Sigmoid colon (tissue), 7 donors: ENCODE results near the gene GSG1L. TPM values are rescaled to one million over a fixed set of nuclear protein-coding genes. Genes with fewer than 3 reads are reported as not detected.

Source experiments
- DNase-seq: peaks from one replicate; pipeline ENCODE4 v3.0.0-alpha.2; 2019
- H3K27ac ChIP-seq, 4 donors: fragments of 200-600 bp; sonication (generic); one replicate each; pipeline ENCODE4 v1.5.1; 2016 to 2019; ENCODE audit warnings: mild to moderate bottlenecking in 1 of 4
- H3K27me3 ChIP-seq, 3 donors: fragments of 200-600 bp; sonication (generic); one replicate each; pipeline ENCODE4 v1.5.1; 2019; ENCODE audit warnings: mild to moderate bottlenecking in 1 of 3
- H3K36me3 ChIP-seq, 4 donors: fragments of 200-600 bp; sonication (generic); one replicate each; pipeline ENCODE4 v1.5.1; 2016 to 2019
- H3K4me1 ChIP-seq, 4 donors: fragments of 200-600 bp; sonication (generic); one replicate each; pipeline ENCODE4 v1.5.1; 2017 to 2019
- H3K4me3 ChIP-seq, 4 donors: fragments of 200-600 bp; sonication (generic); one replicate each; pipeline ENCODE4 v1.5.1; 2017 to 2019; ENCODE audit warnings: mild to moderate bottlenecking in 2 of 4, moderate library complexity in 1 of 4
- H3K9me3 ChIP-seq, 4 donors: fragments of 200-600 bp in 3 of 4; sonication (generic) in 3 of 4; one replicate each; pipeline versions ENCODE4 v1.5.1 to v1.6.1; 2013 to 2019
- CTCF ChIP-seq, 4 experiments: fragments of 450-650 bp in 3 of 4; fragments of 200-600 bp in 1 of 4; IDR thresholded peaks; one replicate each; pipeline ENCODE4 v1.5.1; 2016 to 2019; ENCODE audit warnings: antibody characterized with exemption in 4 of 4, mild to moderate bottlenecking in 3 of 4, moderate library complexity in 2 of 4
- EP300 ChIP-seq, 4 donors: sonication (generic); formaldehyde crosslinking; IDR thresholded peaks; one replicate each; pipeline ENCODE4 v1.6.1; 2017; ENCODE audit warnings: antibody characterized with exemption in 4 of 4
- POLR2A ChIP-seq, 2 donors: fragments of 450-650 bp; IDR thresholded peaks; one replicate each; pipeline ENCODE4 v1.6.1; 2016; ENCODE audit warnings: antibody characterized with exemption in 2 of 2, mild to moderate bottlenecking in 2 of 2, moderate library complexity in 2 of 2
- POLR2AphosphoS5 ChIP-seq, 4 donors: sonication (generic); formaldehyde crosslinking; IDR thresholded peaks; one replicate each; pipeline ENCODE4 v1.6.1; 2017; ENCODE audit warnings: antibody characterized with exemption in 4 of 4
- WGBS, 2 donors: extraction: QIAGEN DNeasy Blood & Tissue Kit; methylation state at CpG; one replicate each; pipeline ENCODE4 v1.1.7; 2013; 5-methylcytosine and 5-hydroxymethylcytosine counted together
- intact Hi-C: fragments of 100-400 bp; cut with DNase I; formaldehyde crosslinking; loops from one replicate; pipeline ENCODE4 v1.15.1; 2023
- polyA plus RNA-seq, 3 donors: library from polyadenylated mRNA; stranded (reverse); fragments of 200-250 nt; gene quantifications; one replicate each; pipeline ENCODE4 v1.2.3, GENCODE V29; 2013
- total RNA-seq, 4 donors: library from RNA; depleted of rRNA; stranded (reverse); fragments of >200 nt; gene quantifications; one replicate each; pipeline ENCODE4 v1.1.0, GENCODE V29; 2016
- donor health status: healthy with polysubstance abuse.
- donor health status: Bipolar disorder and iron deficiency.
- donor health status: healthy.

Gene GSG1L
- total and polyA plus RNA-seq, 7 donors: 0.25 to 0.66 (median 0.36) TPM; not detected in 2

DNA sequence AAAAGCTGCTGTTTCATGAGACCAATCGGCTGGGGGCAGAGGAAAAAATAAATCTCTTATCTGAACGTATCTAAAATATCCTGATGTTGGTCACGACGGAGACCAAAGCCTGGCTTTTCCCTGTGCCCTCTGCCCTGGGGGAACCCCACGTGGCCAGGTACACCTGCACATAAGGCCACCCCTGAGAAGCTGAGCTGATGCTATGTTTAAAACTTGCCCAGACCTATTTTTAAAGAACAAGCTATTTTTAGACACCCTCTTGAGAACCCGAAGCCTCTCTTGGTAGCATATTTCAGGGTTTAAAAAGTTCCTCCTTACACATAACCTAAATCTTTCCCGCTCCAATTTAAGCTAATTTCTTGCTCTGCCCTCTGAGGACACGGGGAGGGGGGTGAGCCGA, 210.4 kb downstream of the GSG1L start:
- Histone ChIP-seq H3K27ac (no peak overlapping the region), H3K36me3 (no peaks in the 10 kb centered on the region), H3K4me1 (no peaks in the 10 kb centered on the region), H3K4me3 (no peak overlapping the region), H3K27me3 (peaks cover 0 to 20% (median 0%) of the 10 kb centered on the region in 3 donors), H3K9me3 (no peaks in the 10 kb centered on the region)
- intact Hi-C loops: no loop called here
- no peak for TF ChIP-seq POLR2AphosphoS5 (IDR thresholded peaks at IDR 0.05)
- TF ChIP-seq POLR2A (IDR thresholded peaks at IDR 0.05): no peak
- no peak for TF ChIP-seq CTCF (IDR thresholded peaks at IDR 0.05)
- TF ChIP-seq EP300 (IDR thresholded peaks at IDR 0.05): no peak
- WGBS, 2 donors: 46 to 58% methylated on average over 9 of the region's 9 CpGs
- DNase-seq: peak; percentile 20

- intact Hi-C loops: no loop called here
- H3K27me3 ChIP-seq: peaks cover 0 to 20% (median 0%) of the 10 kb centered on the region in 3 donors
- H3K4me3 ChIP-seq: no peak overlapping the region
- no peaks in the 10 kb centered on the region for H3K36me3 ChIP-seq
- TF ChIP-seq POLR2AphosphoS5 (IDR thresholded peaks at IDR 0.05) (no peak), EP300 (IDR thresholded peaks at IDR 0.05) (no peak), CTCF (IDR thresholded peaks at IDR 0.05) (no peak), POLR2A (IDR thresholded peaks at IDR 0.05) (no peak)
- DNase-seq: peak; percentile 49
- H3K9me3 ChIP-seq: no peaks in the 10 kb centered on the region
- 55 to 64% methylated on average over 13 of the region's 13 CpGs for WGBS, 2 donors
- no peaks in the 10 kb centered on the region for H3K4me1 ChIP-seq
- no peak overlapping the region for H3K27ac ChIP-seq
These were observed 210.8 kb downstream of the GSG1L start for GRCh38 chr16:27852681-27853080.

GRCh38 chr16:27852116-27852515, 211.4 kb downstream of the GSG1L start:
- TF ChIP-seq CTCF (IDR thresholded peaks at IDR 0.05): no peak
- no peak for TF ChIP-seq POLR2AphosphoS5 (IDR thresholded peaks at IDR 0.05)
- no peak for TF ChIP-seq EP300 (IDR thresholded peaks at IDR 0.05)
- no peak for TF ChIP-seq POLR2A (IDR thresholded peaks at IDR 0.05)
- Histone ChIP-seq H3K4me1 (no peaks in the 10 kb centered on the region), H3K27me3 (peaks cover 0 to 20% (median 0%) of the 10 kb centered on the region in 3 donors), H3K36me3 (no peaks in the 10 kb centered on the region), H3K9me3 (no peaks in the 10 kb centered on the region), H3K4me3 (no peak overlapping the region), H3K27ac (no peak overlapping the region)
- 79 to 88% methylated on average over 7 of the region's 7 CpGs for WGBS, 2 donors
- peak; percentile 44 for DNase-seq
- intact Hi-C loops: no loop called here

DNA sequence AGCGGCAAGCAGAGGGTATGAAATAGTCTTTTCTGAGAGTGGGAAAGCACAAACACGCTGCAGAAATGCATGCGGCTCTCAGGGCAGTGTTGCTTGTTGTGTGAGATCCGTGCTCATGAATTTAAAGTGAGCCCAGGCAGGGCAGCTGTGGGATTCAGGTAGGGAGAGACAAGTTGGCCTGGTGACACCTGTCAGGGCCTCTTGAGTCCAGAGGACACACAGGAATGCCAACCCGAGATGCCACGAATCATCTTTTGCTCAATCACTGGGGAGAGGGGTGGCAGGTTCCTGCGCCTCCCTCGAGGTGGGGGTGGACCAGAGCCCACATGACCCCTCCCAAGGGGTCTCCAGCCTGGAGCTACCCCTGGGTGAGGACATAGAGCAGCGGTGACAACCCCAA, 211.9 kb downstream of the GSG1L start:
- no peaks in the 10 kb centered on the region for H3K4me1 ChIP-seq
- no peaks in the 10 kb centered on the region for H3K36me3 ChIP-seq
- intact Hi-C loops: no loop called here
- 56 to 74% methylated on average over 9 of the region's 9 CpGs for WGBS, 2 donors
- no peak overlapping the region for H3K4me3 ChIP-seq
- no peak for TF ChIP-seq POLR2A (IDR thresholded peaks at IDR 0.05)
- TF ChIP-seq EP300 (IDR thresholded peaks at IDR 0.05): no peak
- no peak for TF ChIP-seq CTCF (IDR thresholded peaks at IDR 0.05)
- TF ChIP-seq POLR2AphosphoS5 (IDR thresholded peaks at IDR 0.05): no peak
- H3K9me3 ChIP-seq: no peaks in the 10 kb centered on the region
- H3K27me3 ChIP-seq: peaks cover 0 to 20% (median 0%) of the 10 kb centered on the region in 3 donors
- no peak overlapping the region for H3K27ac ChIP-seq
- peak; percentile 36 for DNase-seq

GRCh38 chr16:27849621-27850020, 213.9 kb downstream of the GSG1L start:
- DNase-seq: peak; percentile 19
- no peak overlapping the region for H3K27ac ChIP-seq
- WGBS, 2 donors: 89 to 91% methylated on average over 3 of the region's 3 CpGs
- intact Hi-C loops: no loop called here
- peaks cover 0 to 20% (median 0%) of the 10 kb centered on the region in 3 donors for H3K27me3 ChIP-seq
- no peaks in the 10 kb centered on the region for H3K36me3 ChIP-seq
- no peaks in the 10 kb centered on the region for H3K9me3 ChIP-seq
- H3K4me1 ChIP-seq: no peaks in the 10 kb centered on the region
- TF ChIP-seq CTCF (IDR thresholded peaks at IDR 0.05) (no peak), EP300 (IDR thresholded peaks at IDR 0.05) (no peak), POLR2A (IDR thresholded peaks at IDR 0.05) (no peak), POLR2AphosphoS5 (IDR thresholded peaks at IDR 0.05) (no peak)
- no peak overlapping the region for H3K4me3 ChIP-seq
